IMR-90 (cell line): Measurements from ENCODE around the gene ESPL1. TPM values are rescaled to one million over a fixed set of nuclear protein-coding genes. Genes with fewer than 3 reads are reported as not detected.
A peak's percentile ranks its signal among the peaks of the same experiment; 100 is the strongest.

Experiments
- ATAC-seq: fragments of 200-7000 bp; cut with Tn5 transposase; 2 replicates; pipeline ENCODE4 v1.9.1; 2020; ENCODE audit warnings: low read depth, mild to moderate bottlenecking, moderate library complexity
- BruUV-seq: library from RNA; stranded (reverse); fragments of 400-500 nt; replicated peaks from 2 replicates; lab custom pipeline; 2021; lab: Mats Ljungman, UMichigan
- CTCF ChIA-PET: fragments of 300-600 bp; formaldehyde crosslinking; extraction: SDS; loops from one replicate; lab custom pipeline; 2021; ENCODE audit warnings: antibody characterized with exemption; lab: Yijun Ruan, JAX
- POLR2A ChIA-PET: fragments of 300-600 bp; sonication (Branson Sonifier 250); formaldehyde crosslinking; loops from one replicate; lab custom pipeline; 2022; ENCODE audit warnings: antibody characterized with exemption; ENCODE audit not compliant: unreplicated experiment; lab: Charles Lee
- DNase-seq: peaks from one replicate; pipeline ENCODE4 v3.0.0; 2013
- H2AFZ ChIP-seq: replicated peaks from 2 replicates; pipeline ENCODE3; 2013; ENCODE audit warnings: low read length, mild to moderate bottlenecking; ENCODE audit not compliant: poor library complexity
- H2AK5ac ChIP-seq: 2 replicates; pipeline ENCODE4 v1.6.1; 2013; ENCODE audit warnings: low read depth, low read length, inconsistent platforms
- H2AK9ac ChIP-seq: replicated peaks from 2 replicates; pipeline ENCODE3; 2013; ENCODE audit warnings: mild to moderate bottlenecking, low read depth, low read length, moderate library complexity; ENCODE audit not compliant: poor library complexity
- H2BK120ac ChIP-seq: 2 replicates; pipeline ENCODE4 v1.6.1; 2013; ENCODE audit warnings: low read depth, low read length, inconsistent platforms
- H2BK15ac ChIP-seq: 3 replicates; pipeline ENCODE4 v1.6.1; 2013; ENCODE audit warnings: low read depth, low read length, inconsistent platforms
- H2BK20ac ChIP-seq: 2 replicates; pipeline ENCODE4 v1.6.1; 2013; ENCODE audit warnings: low read depth, mild to moderate bottlenecking, inconsistent platforms, low read length, moderate library complexity
- H2BK5ac ChIP-seq: 2 replicates; pipeline ENCODE4 v1.6.1; 2013; ENCODE audit warnings: mild to moderate bottlenecking, low read depth, low read length, inconsistent platforms; ENCODE audit not compliant: poor library complexity, severe bottlenecking
- H3K14ac ChIP-seq: replicated peaks from 2 replicates; pipeline ENCODE4 v1.6.1; 2013; ENCODE audit warnings: low read depth, low read length, inconsistent platforms
- H3K18ac ChIP-seq: 2 replicates; pipeline ENCODE4 v1.6.1; 2013; ENCODE audit warnings: low read depth, low read length, control low read depth
- H3K23ac ChIP-seq: 2 replicates; pipeline ENCODE4 v1.6.1; 2013; ENCODE audit warnings: low read depth, low read length, inconsistent platforms
- H3K27ac ChIP-seq: 2 replicates; pipeline ENCODE4 v1.5.1; 2013; ENCODE audit warnings: mild to moderate bottlenecking, control low read depth, low read length; ENCODE audit not compliant: insufficient read depth
- H3K27me3 ChIP-seq: 2 replicates; pipeline ENCODE4 v1.6.1; 2013; ENCODE audit warnings: low read length; ENCODE audit not compliant: control insufficient read depth, insufficient read depth
- H3K36me3 ChIP-seq: 2 replicates; pipeline ENCODE4 v1.6.1; 2013; ENCODE audit warnings: low read length, mixed read lengths; ENCODE audit not compliant: control insufficient read depth, insufficient read depth
- H3K4ac ChIP-seq: 2 replicates; pipeline ENCODE4 v1.6.1; 2013; ENCODE audit warnings: low read depth, low read length, inconsistent platforms
- H3K4me1 ChIP-seq: 2 replicates; pipeline ENCODE4 v1.6.1; 2013; ENCODE audit warnings: low read length, mixed read lengths; ENCODE audit not compliant: control insufficient read depth, insufficient read depth
- H3K4me2 ChIP-seq: 2 replicates; pipeline ENCODE4 v1.6.1; 2013; ENCODE audit warnings: low read depth, mild to moderate bottlenecking, control low read depth, low read length, moderate library complexity
- H3K4me3 ChIP-seq: 2 replicates; pipeline ENCODE4 v1.5.1; 2013; ENCODE audit warnings: low read depth, mild to moderate bottlenecking, control low read depth, low read length, moderate library complexity; ENCODE audit not compliant: insufficient read depth
- H3K56ac ChIP-seq: 2 replicates; pipeline ENCODE4 v1.6.1; 2013; ENCODE audit warnings: low read length, inconsistent platforms; ENCODE audit not compliant: insufficient read depth; ENCODE audit errors: extremely low read depth
- H3K79me1 ChIP-seq, 2 experiments: 2 replicates each; pipeline ENCODE4 v1.6.1; 2013; ENCODE audit warnings: low read length in 2 of 2, inconsistent platforms in 1 of 2, low read depth in 1 of 2
- H3K9ac ChIP-seq: 2 replicates; pipeline ENCODE4 v1.6.1; 2013; ENCODE audit warnings: low read depth, low read length, control low read depth
- H3K9me1 ChIP-seq: 2 replicates; pipeline ENCODE4 v1.6.1; 2013; ENCODE audit warnings: low read length, inconsistent platforms; ENCODE audit not compliant: insufficient read depth
- H3K9me3 ChIP-seq: 2 replicates; pipeline ENCODE4 v1.6.1; 2013; ENCODE audit warnings: low read length; ENCODE audit not compliant: control insufficient read depth, insufficient read depth
- H4K20me1 ChIP-seq: 2 replicates; pipeline ENCODE4 v1.6.1; 2013; ENCODE audit warnings: low read length, inconsistent platforms; ENCODE audit not compliant: insufficient read depth
- H4K5ac ChIP-seq: 2 replicates; pipeline ENCODE4 v1.6.1; 2013; ENCODE audit warnings: mild to moderate bottlenecking, low read depth, low read length, control low read depth
- H4K8ac ChIP-seq, 2 experiments: 2 replicates each; pipeline ENCODE4 v1.6.1; 2013; ENCODE audit warnings: low read depth in 2 of 2, low read length in 2 of 2, control low read depth in 1 of 2, inconsistent platforms in 1 of 2
- H4K91ac ChIP-seq: 2 replicates; pipeline ENCODE4 v1.6.1; 2013; ENCODE audit warnings: low read depth, low read length, inconsistent platforms; ENCODE audit not compliant: insufficient read depth
- MXI1 ChIP-seq: IDR thresholded peaks from 2 replicates; pipeline ENCODE4 v1.6.1; 2012; ENCODE audit warnings: low read depth, mild to moderate bottlenecking, low read length, moderate library complexity, borderline replicate concordance
- WGBS, 2 experiments: methylation state at CpG; one replicate each; pipeline versions ENCODE4 v1.1.5 to v1.1.7; 2013; ENCODE audit warnings: missing lambda C conversion rate in 2 of 2; ENCODE audit not compliant: insufficient read length in 1 of 2; ENCODE audit errors: extremely low coverage in 2 of 2; 5-methylcytosine and 5-hydroxymethylcytosine counted together
- dilution Hi-C: fragments of 300-500 bp; cut with HindIII; formaldehyde crosslinking; loops from one replicate; pipeline ENCODE4 v1.14.3; 2018; ENCODE audit warnings: low sequenced_read_pairs; ENCODE audit not compliant: unreplicated experiment
- in situ Hi-C: fragments of 300-500 bp; cut with MboI; formaldehyde crosslinking; loops from 3 replicates; pipeline ENCODE4 v1.14.3; 2019; ENCODE audit warnings: low sequenced_read_pairs, inconsistent platforms, mixed read lengths
- intact Hi-C: fragments of 100-400 bp; cut with micrococcal nuclease; formaldehyde crosslinking; loops from 2 replicates; pipeline ENCODE4 v1.10.0; 2022
- polyA plus RNA-seq, 3 experiments: library from polyadenylated mRNA; depleted of rRNA; stranded (reverse); fragments of >200 nt; gene quantifications; 2 replicates each; pipeline ENCODE4 v1.2.3, GENCODE V29; 2012; ENCODE audit warnings: low replicate concordance in 1 of 3
- total RNA-seq: library from RNA; depleted of rRNA; stranded (reverse); fragments of >200 nt; gene quantifications from 2 replicates; pipeline ENCODE4 v1.2.3, GENCODE V29; 2012

The ESPL1 gene
- total and polyA plus RNA-seq, 2 of the 4 experiments (the other 2 are of a cell fraction): 6.5 to 9.2 TPM

DNA sequence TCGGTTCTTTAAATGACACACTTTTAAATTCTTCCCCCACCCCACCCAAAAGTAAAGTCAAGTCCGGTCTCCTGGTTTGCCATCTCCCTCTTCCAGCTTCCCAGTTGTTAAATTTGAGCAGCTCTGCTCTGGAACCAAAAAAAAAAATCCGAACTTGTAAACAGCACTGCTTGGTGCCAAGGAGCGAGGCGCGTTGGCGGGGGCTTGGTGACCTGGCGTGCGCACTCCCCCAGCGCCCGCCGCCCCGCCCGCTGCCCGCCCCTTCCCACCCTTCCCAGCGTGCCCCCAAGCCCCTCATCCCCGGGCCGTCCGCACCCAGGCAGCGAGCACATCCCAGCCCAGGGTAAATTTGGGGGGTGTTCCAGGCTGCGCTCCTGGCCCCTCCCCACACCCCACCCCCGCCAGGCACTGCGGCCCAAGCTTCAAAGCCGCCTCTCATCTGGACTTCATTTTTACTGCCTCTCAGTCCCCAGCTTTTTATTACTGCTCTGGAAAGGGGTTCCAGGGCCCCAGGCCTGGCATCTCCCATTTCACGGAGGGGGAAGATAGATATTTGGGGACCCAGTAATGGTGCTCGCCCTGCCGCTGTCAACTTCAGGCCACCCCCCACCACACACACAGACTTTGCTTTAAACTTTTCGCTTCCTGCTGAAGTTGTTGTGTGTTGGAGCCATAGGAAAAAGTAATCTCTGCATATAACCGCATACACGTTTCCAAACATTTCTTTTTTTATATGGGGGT is 49.4 kb upstream of the ESPL1 start:
- peak overlapping the region; percentile 89 for H3K14ac ChIP-seq
- peak overlapping the region; percentile 81 for H2BK5ac ChIP-seq
- H3K9me3 ChIP-seq: no peaks in the 10 kb centered on the region
- peaks cover 34% of the 10 kb centered on the region for H3K4me1 ChIP-seq
- H4K5ac ChIP-seq: peak overlapping the region; percentile 39; the same call in 1 of the 2 replicates
- WGBS, 2 experiments: 13% methylated on average over 1 of the region's 30 CpGs; no CpG with 5 or more reads in 1 of the 2 experiments
- H4K8ac ChIP-seq: peak overlapping the region; percentile 24 to 80; a peak in 2 of 4 replicates
- H2BK20ac ChIP-seq: peak overlapping the region; percentile 72; the same call in 1 of the 2 replicates
- H3K4ac ChIP-seq: peak overlapping the region; percentile 89
- BruUV-seq: no TSS peak
- peak overlapping the region; percentile 83 for H2AFZ ChIP-seq
- dilution Hi-C loops: no loop called here
- H3K9ac ChIP-seq: peak overlapping the region; percentile 75
- H3K27ac ChIP-seq: peak overlapping the region; percentile 67
- intact Hi-C loops: loop anchor here (1.0 to 10.0 kb wide), 2 partner anchors 69 to 106 kb away; partner anchors contain the start of gene AAAS
- TF ChIP-seq MXI1: no peak
- H3K18ac ChIP-seq: peak overlapping the region; percentile 54; the same call in 1 of the 2 replicates
- no peak for DNase-seq
- H4K20me1 ChIP-seq: peaks cover 12% of the 10 kb centered on the region
- H3K23ac ChIP-seq: peak overlapping the region; percentile 92
- peak overlapping the region; percentile 56 for H2BK120ac ChIP-seq
- H3K27me3 ChIP-seq: no peaks in the 10 kb centered on the region
- peak overlapping the region; percentile 89 for H4K91ac ChIP-seq
- H3K56ac ChIP-seq: peak overlapping the region; percentile 78
- peak overlapping the region; percentile 73 for H2AK5ac ChIP-seq
- H3K4me3 ChIP-seq: peak overlapping the region; percentile 53
- H2BK15ac ChIP-seq: peak overlapping the region; percentile 21; the same call in 2 of the 3 replicates
- no peak for ATAC-seq
- H3K9me1 ChIP-seq: peaks cover 20% of the 10 kb centered on the region
- in situ Hi-C loops: loop anchor here (10.0 kb wide), 1 partner anchor 296 kb away; no protein-coding TSS in a partner anchor
- peaks cover 14% of the 10 kb centered on the region for H3K36me3 ChIP-seq
- H3K4me2 ChIP-seq: peak overlapping the region; percentile 94
- ChIA-PET CTCF (interaction anchor here (0.6 to 1.0 kb wide), 3 partner anchors 33 to 814 kb away, joined by 3 to 4 read pairs (median 3); no protein-coding TSS in a partner anchor), POLR2A (interaction anchor here (0.5 to 0.9 kb wide), 2 partner anchors 13 to 31 kb away, joined by 3 to 7 read pairs; no protein-coding TSS in a partner anchor)
- peaks cover 30 to 79% of the 10 kb centered on the region in 2 experiments for H3K79me1 ChIP-seq
- H2AK9ac ChIP-seq: peak overlapping the region; percentile 95
